Thymus (tissue), 11 donors: Measurements from ENCODE around the gene FNBP1L. TPM values are rescaled to one million over a fixed set of nuclear protein-coding genes. Genes with fewer than 3 reads are reported as not detected.

Experiments
- DNase-seq, 9 donors: peaks; one replicate each; pipeline ENCODE4 v3.0.0-alpha.2; 2013; ENCODE audit warnings: low spot score in 9 of 9, low read depth in 6 of 9, missing footprints in 1 of 9
- H3K27ac ChIP-seq, 2 donors: one replicate each; pipeline ENCODE4 v1.5.1; 2013; ENCODE audit warnings: control low read depth in 1 of 2, low read depth in 1 of 2, low read length in 1 of 2, mild to moderate bottlenecking in 1 of 2, moderate library complexity in 1 of 2
- H3K27me3 ChIP-seq, 2 donors: one replicate each; pipeline ENCODE4 v1.5.1; 2013; ENCODE audit warnings: low read length in 1 of 2; ENCODE audit not compliant: control insufficient read depth in 2 of 2, insufficient read depth in 1 of 2
- H3K36me3 ChIP-seq, 2 donors: one replicate each; pipeline ENCODE4 v1.5.1; 2013; ENCODE audit warnings: low read length in 1 of 2, mild to moderate bottlenecking in 1 of 2, moderate library complexity in 1 of 2; ENCODE audit not compliant: control insufficient read depth in 2 of 2, insufficient read depth in 2 of 2
- H3K4me1 ChIP-seq, 2 donors: one replicate each; pipeline ENCODE4 v1.5.1; 2013; ENCODE audit warnings: low read length in 2 of 2; ENCODE audit not compliant: control insufficient read depth in 2 of 2, insufficient read depth in 2 of 2
- H3K4me3 ChIP-seq, 2 donors: one replicate each; pipeline ENCODE4 v1.5.1; 2013; ENCODE audit warnings: low read length in 2 of 2, control low read depth in 1 of 2, mild to moderate bottlenecking in 1 of 2
- H3K9me3 ChIP-seq, 2 donors: one replicate each; pipeline ENCODE4 v1.5.1; 2013; ENCODE audit warnings: low read length in 1 of 2, mild to moderate bottlenecking in 1 of 2; ENCODE audit not compliant: control insufficient read depth in 2 of 2, insufficient read depth in 1 of 2
- WGBS: extraction: QIAGEN DNeasy Blood & Tissue Kit; methylation state at CpG from one replicate; pipeline ENCODE4 v1.1.7; 2013; 5-methylcytosine and 5-hydroxymethylcytosine counted together
- polyA plus RNA-seq: library from polyadenylated mRNA; stranded (reverse); fragments of 200-250 nt; gene quantifications from one replicate; pipeline ENCODE4 v1.2.3, GENCODE V29; 2013
- total RNA-seq: library from RNA; stranded (reverse); fragments of 120-200 nt; gene quantifications from one replicate; pipeline ENCODE4 v1.2.4, GENCODE V29; 2013
- donor health status: healthy.

Gene FNBP1L
- total and polyA plus RNA-seq, 2 donors: 8.9 to 13.1 TPM

- Histone ChIP-seq H3K27ac (peak overlapping the region in 1 of 2 donors; percentile 24), H3K27me3 (no peaks in the 10 kb centered on the region), H3K4me1 (peaks cover 0 to 26% of the 10 kb centered on the region in 2 donors), H3K36me3 (peaks cover 0 to under 1% of the 10 kb centered on the region in 2 donors), H3K4me3 (no peak overlapping the region), H3K9me3 (no peaks in the 10 kb centered on the region)
- 95% methylated on average over 13 of the region's 13 CpGs for WGBS
- DNase-seq: no peak
Observed at GRCh38 chr1:93593854-93594602, 146.1 kb downstream of the FNBP1L start.

DNA sequence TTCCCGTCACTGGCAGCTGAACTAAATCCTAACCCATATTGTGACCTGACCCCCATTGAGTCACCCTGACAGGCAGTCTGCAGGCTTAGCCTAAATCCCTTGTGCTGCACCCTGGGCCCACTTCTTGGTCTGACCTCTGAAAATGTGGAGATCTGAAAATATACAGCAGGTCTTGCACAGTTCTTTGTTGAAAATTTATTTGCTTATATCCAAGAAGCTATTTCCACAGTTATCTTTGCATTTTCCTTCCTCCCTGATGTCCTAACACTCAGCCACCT is 146.6 kb downstream of the FNBP1L start:
- peak overlapping the region in 1 of 2 donors; percentile 24 for H3K27ac ChIP-seq

DNA sequence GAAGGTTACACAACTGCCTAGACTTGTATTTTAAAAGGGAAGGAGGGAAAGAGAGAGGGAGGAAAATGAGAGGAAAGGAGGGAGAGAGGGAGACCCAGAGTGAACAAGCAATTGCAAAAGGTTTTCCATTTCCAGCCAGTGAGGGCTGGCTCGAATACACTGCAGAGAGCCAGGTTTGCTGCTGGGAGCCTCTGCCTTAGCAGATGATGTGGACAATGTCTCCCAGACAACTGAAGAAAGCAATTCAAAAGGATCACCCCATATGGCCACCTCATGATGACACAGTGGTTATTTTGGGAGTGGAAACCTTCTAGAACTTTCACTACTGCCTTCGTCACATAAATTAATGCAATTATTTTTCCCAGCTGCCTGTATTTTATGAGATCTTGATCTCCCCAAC is 147.3 kb downstream of the FNBP1L start:
- H3K36me3 ChIP-seq: no peaks in the 10 kb centered on the region
- H3K27ac ChIP-seq: no peak overlapping the region
- peaks cover 0 to 32% of the 10 kb centered on the region in 2 donors for H3K4me1 ChIP-seq
- no peak for DNase-seq
- H3K4me3 ChIP-seq: no peak overlapping the region
- H3K27me3 ChIP-seq: no peaks in the 10 kb centered on the region
- H3K9me3 ChIP-seq: no peaks in the 10 kb centered on the region
- WGBS: 94% methylated on average over 2 of the region's 2 CpGs

More for the DNA sequence above, 146.6 kb downstream of the FNBP1L start:
- Histone ChIP-seq H3K36me3 (no peaks in the 10 kb centered on the region), H3K4me1 (peaks cover 0 to 29% of the 10 kb centered on the region in 2 donors), H3K4me3 (no peak overlapping the region), H3K27me3 (no peaks in the 10 kb centered on the region), H3K9me3 (no peaks in the 10 kb centered on the region)
- no peak for DNase-seq
- WGBS: 91% methylated on average over 1 of the region's 1 CpG

DNA sequence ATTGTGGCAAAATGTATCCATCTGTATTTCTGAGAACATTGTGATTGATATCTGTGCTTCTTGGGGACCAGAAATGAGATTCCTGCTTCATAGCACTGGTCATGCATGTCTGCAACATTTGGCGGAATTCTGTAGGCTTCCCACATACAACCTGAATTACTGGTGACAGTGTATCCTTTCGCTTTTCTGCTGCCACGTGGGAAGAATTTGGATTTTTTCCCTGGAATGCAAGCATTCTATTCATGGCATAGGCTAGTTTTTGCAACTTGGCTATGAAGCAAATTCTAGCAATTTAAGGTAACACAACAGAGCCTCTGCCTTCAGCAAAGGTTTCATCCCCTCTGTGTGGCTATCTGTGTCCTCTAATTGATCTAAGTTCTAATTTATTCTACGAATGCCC is 147.8 kb downstream of the FNBP1L start:
- H3K36me3 ChIP-seq: no peaks in the 10 kb centered on the region
- WGBS: 96% methylated on average over 4 of the region's 4 CpGs
- H3K4me3 ChIP-seq: no peak overlapping the region
- DNase-seq: no peak
- no peaks in the 10 kb centered on the region for H3K9me3 ChIP-seq
- no peak overlapping the region for H3K27ac ChIP-seq
- H3K4me1 ChIP-seq: peaks cover 0 to 32% of the 10 kb centered on the region in 2 donors
- H3K27me3 ChIP-seq: no peaks in the 10 kb centered on the region

DNA sequence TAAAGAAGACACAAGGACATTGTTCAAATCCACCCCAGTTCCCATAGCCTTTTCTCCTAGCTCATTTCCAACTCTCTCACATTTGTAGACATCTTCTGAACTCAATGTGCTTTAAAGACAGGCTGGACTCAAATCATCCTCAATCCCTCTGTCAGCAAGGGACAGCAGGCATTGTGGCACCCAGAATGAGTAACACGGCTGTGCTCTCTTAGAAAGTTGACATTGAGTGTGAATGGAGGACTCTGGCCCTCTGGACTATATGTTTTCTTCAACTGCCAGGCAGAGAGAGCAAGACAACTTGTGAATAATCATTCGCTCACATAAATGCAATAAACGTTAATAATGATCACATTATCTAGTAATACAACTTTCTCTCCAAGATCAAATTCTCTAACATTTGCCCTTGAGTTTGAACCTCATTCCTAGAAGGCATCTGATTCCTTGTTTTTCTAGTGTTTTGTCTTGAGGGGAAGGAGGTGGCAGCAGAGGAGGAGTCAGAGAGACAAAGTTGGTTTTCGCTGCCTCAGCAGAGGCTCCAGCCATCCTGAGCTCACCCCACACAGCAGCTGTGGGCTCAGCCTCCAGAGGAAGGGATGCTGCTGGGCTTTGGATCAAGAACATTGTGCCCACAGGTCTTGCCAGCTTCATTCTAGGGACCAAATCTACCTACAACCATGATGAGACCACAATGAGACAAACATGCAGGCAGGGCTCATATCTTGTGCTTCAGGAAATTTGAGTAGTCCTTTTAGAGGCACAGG is 148.6 kb downstream of the FNBP1L start:
- no peaks in the 10 kb centered on the region for H3K9me3 ChIP-seq
- DNase-seq: no peak
- WGBS: 95% methylated on average over 4 of the region's 4 CpGs
- H3K27me3 ChIP-seq: no peaks in the 10 kb centered on the region
- H3K36me3 ChIP-seq: no peaks in the 10 kb centered on the region
- H3K4me3 ChIP-seq: no peak overlapping the region
- H3K4me1 ChIP-seq: peaks cover 0 to 28% of the 10 kb centered on the region in 2 donors
- no peak overlapping the region for H3K27ac ChIP-seq

- Histone ChIP-seq H3K36me3 (no peaks in the 10 kb centered on the region), H3K27me3 (no peaks in the 10 kb centered on the region), H3K9me3 (no peaks in the 10 kb centered on the region), H3K4me1 (peaks cover 0 to 21% of the 10 kb centered on the region in 2 donors), H3K27ac (peak overlapping the region in 1 of 2 donors; percentile 43), H3K4me3 (no peak overlapping the region)
- 90% methylated on average over 6 of the region's 6 CpGs for WGBS
- DNase-seq: peak in 2 of 9 donors; percentile 8 to 32
Observed at GRCh38 chr1:93597709-93598108, 149.8 kb downstream of the FNBP1L start.

GRCh38 chr1:93598396-93598795 is 150.5 kb downstream of the FNBP1L start:
- peak overlapping the region in 1 of 2 donors; percentile 43 for H3K27ac ChIP-seq
- no peak for DNase-seq
- H3K27me3 ChIP-seq: no peaks in the 10 kb centered on the region
- H3K9me3 ChIP-seq: no peaks in the 10 kb centered on the region
- H3K4me1 ChIP-seq: peaks cover 0 to 21% of the 10 kb centered on the region in 2 donors
- 93% methylated on average over 2 of the region's 2 CpGs for WGBS
- no peak overlapping the region for H3K4me3 ChIP-seq
- H3K36me3 ChIP-seq: no peaks in the 10 kb centered on the region

DNA sequence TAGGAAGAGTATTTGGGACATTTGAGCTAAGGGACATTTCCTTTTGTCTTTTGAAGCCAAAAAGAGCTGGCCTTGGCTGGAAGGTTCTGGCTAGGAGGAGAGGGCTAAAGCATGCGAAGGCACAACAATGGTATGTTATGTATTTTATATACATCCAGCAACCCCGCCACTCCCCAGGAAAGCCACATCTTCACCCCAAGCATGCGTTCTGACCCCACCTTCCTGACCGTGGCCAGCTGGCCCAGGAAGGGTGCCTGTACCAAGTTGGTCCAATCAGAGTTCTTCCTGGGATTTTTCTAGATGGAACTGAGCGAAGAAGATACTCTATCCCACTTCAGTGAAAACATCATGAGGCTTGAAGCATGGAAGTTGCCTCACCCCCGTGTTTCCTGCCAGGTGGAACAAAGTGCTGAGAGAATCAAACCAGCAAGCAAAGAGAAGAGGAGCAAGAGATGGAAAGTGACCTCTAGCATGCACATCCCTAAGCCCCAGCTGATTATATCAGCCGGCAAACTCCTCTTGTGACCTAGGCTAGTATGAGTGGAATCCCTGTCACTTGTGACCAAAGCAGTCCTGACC is 151.0 kb downstream of the FNBP1L start:
- no peak for DNase-seq
- no peaks in the 10 kb centered on the region for H3K36me3 ChIP-seq
- no peak overlapping the region for H3K27ac ChIP-seq
- H3K9me3 ChIP-seq: no peaks in the 10 kb centered on the region
- H3K4me3 ChIP-seq: no peak overlapping the region
- peaks cover 0 to 21% of the 10 kb centered on the region in 2 donors for H3K4me1 ChIP-seq
- H3K27me3 ChIP-seq: no peaks in the 10 kb centered on the region
- WGBS: 94% methylated on average over 7 of the region's 7 CpGs

DNA sequence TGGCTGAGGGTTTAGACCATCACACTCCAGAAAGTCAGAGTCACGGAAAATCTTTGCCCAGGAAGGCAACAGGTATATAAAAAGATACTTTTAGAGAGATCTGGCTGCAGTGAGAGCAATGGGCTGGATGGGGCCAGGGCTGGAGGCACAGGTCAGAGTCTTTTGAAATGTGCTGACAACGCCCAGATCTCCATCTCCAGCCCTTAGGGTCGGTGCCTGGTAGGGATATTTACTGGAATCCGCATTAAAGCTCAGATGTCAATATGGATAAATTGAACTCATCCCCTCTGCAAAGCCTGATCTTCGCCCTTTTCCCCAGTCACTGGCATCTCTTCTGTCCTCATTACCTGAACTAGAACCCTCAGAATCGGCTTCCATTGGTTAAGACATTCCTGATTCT is 151.6 kb downstream of the FNBP1L start:
- DNase-seq: no peak
- no peaks in the 10 kb centered on the region for H3K9me3 ChIP-seq
- peaks cover 0 to 17% of the 10 kb centered on the region in 2 donors for H3K4me1 ChIP-seq
- no peaks in the 10 kb centered on the region for H3K36me3 ChIP-seq
- WGBS: 97% methylated on average over 6 of the region's 6 CpGs
- no peak overlapping the region for H3K27ac ChIP-seq
- H3K27me3 ChIP-seq: no peaks in the 10 kb centered on the region
- no peak overlapping the region for H3K4me3 ChIP-seq
